A549 (cell line): ENCODE results near the gene LAMB1.

ENCODE experiments used
- TP53 ChIP-seq: fragments of 250-450 bp; sonication (Bioruptor Pico); IDR thresholded peaks from 2 replicates; pipeline ENCODE4 v1.5.0; 2021; ENCODE audit warnings: mild to moderate bottlenecking, moderate library complexity
- ZSCAN20 ChIP-seq: fragments of 250-450 bp; sonication (Bioruptor Pico); IDR thresholded peaks from 2 replicates; pipeline ENCODE4 v1.8.0; 2022; ENCODE audit warnings: mild to moderate bottlenecking, moderate library complexity

DNA sequence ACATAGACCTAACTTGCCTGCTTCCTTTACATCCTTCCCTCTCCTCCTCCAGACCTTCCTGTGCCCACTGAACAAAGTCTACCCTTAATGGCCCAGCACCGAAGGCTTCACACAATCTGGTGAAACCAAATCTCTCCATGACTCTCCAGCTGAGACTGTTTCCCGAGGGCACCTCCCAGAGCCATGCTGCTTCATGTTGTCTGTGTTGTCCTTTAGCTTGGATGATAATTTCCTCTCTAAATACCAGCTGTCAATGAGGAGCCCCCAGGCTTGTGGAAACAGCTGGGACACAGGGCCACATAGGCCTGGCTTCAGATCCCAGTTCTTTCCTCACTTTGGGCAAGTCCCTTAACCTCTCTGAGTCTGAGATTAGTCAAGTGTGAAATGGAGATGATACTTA lies 57.6 kb downstream of the LAMB1 start:
- TF ChIP-seq ZSCAN20 (CRISPR knock-in tag) (no peak), TP53 (no peak)
